GM13977 (cell line): ENCODE measurements around the gene TMC7.

Experiments used
- DNase-seq: peaks from one replicate; pipeline ENCODE4 v3.0.0; 2012; ENCODE audit warnings: low spot score
- in situ Hi-C: fragments of 300-500 bp; cut with MboI; formaldehyde crosslinking; loops from one replicate; pipeline ENCODE4 v1.12.0; 2022; ENCODE audit warnings: low sequenced_read_pairs, low pct_unique_long_range_greater_than_20kb, mixed read lengths, inconsistent platforms; ENCODE audit not compliant: unreplicated experiment
- TF ChIP-seq, protein P1 (sequence below): IDR thresholded peaks from 2 replicates; pipeline ENCODE4 v1.5.1; 2012; ENCODE audit warnings: mild to moderate bottlenecking, control low read depth; ENCODE audit not compliant: insufficient read depth; ENCODE audit errors: extremely low read depth, missing control alignments

TMC7 gene

DNA sequence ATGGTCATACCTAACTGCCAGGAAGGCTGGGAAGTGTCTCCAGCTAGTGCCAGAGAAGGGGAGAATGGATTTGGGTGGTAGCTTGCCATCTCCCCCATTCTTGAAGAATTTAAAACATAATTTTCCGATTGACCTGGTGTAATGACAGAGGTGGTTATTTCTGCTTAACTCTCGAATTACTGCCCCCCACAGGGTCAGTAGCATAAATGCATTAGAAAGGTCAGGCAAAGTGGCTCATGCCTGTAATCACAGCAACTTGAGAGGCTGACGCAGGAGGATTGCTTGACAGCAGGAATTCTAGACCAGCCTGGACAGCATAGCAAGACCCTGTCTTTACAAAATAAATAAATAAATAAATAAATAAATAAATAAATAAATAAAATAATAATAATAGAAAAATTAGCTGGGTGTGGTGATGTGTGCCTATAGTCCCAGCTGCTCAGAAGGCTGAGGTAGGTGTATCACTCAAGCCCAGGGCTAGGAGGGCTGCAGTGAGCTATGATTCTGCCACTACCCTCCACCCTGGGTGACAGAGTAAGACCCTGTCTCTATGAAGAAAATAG is 27.5 kb downstream of the TMC7 start:
- no peak for DNase-seq
- TF ChIP-seq, protein P1, sequence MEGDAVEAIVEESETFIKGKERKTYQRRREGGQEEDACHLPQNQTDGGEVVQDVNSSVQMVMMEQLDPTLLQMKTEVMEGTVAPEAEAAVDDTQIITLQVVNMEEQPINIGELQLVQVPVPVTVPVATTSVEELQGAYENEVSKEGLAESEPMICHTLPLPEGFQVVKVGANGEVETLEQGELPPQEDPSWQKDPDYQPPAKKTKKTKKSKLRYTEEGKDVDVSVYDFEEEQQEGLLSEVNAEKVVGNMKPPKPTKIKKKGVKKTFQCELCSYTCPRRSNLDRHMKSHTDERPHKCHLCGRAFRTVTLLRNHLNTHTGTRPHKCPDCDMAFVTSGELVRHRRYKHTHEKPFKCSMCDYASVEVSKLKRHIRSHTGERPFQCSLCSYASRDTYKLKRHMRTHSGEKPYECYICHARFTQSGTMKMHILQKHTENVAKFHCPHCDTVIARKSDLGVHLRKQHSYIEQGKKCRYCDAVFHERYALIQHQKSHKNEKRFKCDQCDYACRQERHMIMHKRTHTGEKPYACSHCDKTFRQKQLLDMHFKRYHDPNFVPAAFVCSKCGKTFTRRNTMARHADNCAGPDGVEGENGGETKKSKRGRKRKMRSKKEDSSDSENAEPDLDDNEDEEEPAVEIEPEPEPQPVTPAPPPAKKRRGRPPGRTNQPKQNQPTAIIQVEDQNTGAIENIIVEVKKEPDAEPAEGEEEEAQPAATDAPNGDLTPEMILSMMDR = no peak
- in situ Hi-C loops = no loop called here

DNA sequence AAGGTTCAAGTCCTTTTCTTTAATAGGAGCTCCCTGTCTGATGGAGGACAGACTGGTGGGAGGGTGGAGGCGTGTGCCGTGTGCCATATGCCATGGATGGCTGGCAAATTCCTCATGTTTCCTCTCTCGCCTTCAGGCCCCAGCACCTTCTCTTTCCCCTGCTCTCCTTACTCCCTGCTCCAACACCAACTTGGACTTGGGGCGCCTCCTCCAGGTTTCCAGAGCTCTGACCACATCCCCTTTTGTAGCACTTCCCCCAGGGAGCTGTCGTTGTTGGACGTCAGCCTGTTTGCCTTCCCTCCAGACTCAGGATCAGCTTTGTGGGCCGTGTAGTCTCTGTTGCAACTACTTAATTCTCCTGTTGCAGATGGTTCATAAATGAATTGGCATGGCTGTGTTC is 30.7 kb downstream of the TMC7 start:
- in situ Hi-C loops = no loop called here
- TF ChIP-seq, protein P1 = no peak
- DNase-seq = no peak

DNA sequence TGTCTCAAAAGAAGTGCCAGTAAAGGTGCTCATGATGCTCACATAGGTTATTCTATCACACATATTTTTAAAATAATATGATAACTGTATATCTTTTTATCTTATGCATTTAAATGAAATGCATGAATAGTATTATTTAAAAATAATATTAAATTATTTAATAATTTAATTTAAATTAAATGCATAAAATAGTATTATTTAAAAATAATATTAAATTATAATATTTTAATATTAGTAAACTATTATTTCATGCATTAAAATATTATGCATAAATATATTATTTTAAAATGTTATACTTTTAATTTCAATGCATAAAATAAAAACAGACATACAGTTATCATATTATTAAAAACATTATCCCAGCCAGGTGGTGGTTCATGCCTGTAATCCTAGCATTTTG is 33.4 kb downstream of the TMC7 start:
- in situ Hi-C loops = no loop called here
- TF ChIP-seq, protein P1 = no peak
- DNase-seq = no peak

DNA sequence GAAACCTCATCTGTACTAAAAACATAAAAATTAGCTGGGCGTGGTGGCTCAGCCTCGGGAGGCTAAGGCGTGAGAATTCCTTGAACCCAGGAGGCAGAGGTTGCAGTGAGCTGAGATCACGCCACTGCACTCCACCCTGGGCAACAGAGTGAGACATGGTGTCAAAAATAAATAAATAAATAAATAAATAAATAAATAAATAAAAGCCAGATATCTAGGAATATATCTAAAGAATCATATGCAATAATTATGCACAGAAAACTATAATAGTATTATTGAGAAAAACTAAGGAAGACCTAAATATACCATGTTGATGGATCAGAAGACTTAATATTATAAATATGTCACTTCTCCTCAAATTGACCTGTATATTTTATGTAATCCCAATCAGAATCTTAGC is 37.0 kb downstream of the TMC7 start:
- DNase-seq = no peak
- TF ChIP-seq, protein P1 = no peak
- in situ Hi-C loops = no loop called here

DNA sequence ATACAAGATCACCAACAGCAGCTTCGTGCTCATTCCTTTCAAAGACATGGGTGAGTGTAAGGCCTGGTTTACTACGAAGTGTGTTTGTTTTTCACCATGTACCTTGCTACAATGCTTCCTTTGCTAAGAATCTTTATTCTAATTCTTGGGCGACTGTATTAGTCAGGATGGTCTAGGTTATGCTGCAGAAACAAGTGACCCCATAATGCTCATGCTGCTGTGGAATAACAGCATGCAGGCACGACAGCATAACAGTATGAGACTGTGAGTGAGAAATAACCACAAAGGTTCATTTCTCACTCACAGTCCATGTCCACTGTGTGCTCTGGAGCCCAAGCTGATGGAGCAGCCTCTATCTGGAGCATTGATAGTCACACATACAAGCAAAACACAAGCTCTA is 38.0 kb downstream of the TMC7 start:
- TF ChIP-seq, protein P1 = no peak
- in situ Hi-C loops = no loop called here
- DNase-seq = no peak

DNA sequence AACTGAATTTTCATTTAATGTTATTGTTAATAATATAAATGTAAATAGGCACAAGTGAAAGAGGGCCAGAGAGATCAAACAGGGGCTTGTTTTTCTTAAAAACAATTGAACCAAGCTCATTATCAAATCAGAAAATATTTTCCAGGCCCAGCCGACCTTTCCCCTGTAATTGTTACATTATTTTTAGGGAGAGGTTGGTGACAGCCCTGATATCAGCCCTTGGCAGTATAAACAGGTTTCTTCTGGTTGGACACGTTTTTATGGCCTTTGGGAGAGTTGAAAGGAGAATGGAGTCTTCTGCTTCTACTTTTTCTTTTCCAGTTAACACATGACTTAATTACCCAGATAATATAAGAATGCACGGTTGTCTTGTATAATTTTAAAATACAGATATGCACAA is 43.7 kb downstream of the TMC7 start:
- DNase-seq = no peak
- in situ Hi-C loops = no loop called here
- TF ChIP-seq, protein P1 = no peak

DNA sequence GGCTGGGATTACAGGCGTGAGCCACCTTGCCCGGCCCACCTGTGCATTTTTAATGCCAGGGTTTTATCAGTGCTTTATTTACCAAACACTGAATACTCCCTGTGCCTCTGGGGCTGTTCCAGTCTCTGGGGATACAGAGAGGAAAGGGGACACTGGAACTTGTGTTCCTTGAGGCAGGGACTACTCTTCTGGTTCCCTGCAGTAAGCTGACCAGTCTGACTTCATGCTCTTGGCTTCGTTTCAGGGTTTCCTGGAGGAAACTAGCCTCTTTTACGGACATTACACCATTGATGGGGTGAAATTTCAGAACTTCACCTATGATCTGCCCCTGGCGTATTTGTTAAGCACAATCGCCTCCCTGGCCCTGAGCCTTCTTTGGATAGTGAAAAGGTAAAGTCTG is 46.2 kb downstream of the TMC7 start:
- in situ Hi-C loops = no loop called here
- TF ChIP-seq, protein P1 = no peak
- DNase-seq = no peak
